NCI-H345 (cell line): ENCODE measurements around the gene VSTM2L.

Experiments used
- DNase-seq: peaks from one replicate; lab custom pipeline; 2025; lab: John Stamatoyannopoulos, UW

Gene VSTM2L

GRCh38 chr20:37878835-37879599 is 23.9 kb upstream of the VSTM2L start:
- DNase-seq, result no peak

GRCh38 chr20:37879843-37880242 is 23.1 kb upstream of the VSTM2L start:
- no peak for DNase-seq

DNA sequence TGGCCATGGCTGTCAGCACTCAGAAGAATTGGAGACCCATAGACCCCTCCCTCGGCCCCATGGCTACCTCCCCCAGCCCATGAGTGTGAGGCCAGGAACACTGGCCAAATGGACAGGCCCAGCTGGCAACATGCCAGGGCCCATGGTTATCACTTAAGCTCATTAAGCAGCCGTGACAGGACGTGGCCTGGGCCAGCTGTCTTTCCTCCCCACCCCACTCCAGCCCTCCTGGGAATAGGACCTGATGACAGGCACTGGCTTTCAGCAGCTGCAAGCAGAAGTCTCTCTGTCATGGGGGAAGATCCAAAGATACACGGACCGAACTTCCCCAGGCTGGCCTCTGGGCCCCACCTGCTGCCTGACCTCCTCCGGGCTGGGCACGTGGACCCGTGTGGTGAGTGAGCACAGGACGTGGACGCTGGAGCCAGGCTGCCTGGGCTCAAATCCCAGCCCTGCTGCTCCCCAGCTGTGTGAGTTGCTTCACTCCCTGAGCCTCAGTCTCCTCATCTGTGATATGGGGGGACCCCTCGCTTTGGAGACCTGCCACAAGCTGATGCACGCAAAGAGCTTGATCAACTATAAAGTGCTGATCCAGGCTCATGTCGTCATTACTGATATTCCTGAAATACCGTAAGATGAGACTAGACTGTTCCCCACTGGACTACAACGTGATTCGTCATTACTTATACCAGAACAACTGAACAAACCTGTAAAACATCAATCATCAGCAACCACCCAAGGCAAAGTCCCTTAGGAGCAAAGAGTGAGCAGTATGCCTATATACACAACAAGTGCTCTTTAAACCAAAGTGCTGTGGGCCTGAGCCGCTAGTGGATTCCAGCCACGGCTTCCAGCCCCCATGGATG is 22.0 kb upstream of the VSTM2L start:
- peak; percentile 79 for DNase-seq

GRCh38 chr20:37881601-37882343 is 21.2 kb upstream of the VSTM2L start:
- peak; percentile 83 for DNase-seq

DNA sequence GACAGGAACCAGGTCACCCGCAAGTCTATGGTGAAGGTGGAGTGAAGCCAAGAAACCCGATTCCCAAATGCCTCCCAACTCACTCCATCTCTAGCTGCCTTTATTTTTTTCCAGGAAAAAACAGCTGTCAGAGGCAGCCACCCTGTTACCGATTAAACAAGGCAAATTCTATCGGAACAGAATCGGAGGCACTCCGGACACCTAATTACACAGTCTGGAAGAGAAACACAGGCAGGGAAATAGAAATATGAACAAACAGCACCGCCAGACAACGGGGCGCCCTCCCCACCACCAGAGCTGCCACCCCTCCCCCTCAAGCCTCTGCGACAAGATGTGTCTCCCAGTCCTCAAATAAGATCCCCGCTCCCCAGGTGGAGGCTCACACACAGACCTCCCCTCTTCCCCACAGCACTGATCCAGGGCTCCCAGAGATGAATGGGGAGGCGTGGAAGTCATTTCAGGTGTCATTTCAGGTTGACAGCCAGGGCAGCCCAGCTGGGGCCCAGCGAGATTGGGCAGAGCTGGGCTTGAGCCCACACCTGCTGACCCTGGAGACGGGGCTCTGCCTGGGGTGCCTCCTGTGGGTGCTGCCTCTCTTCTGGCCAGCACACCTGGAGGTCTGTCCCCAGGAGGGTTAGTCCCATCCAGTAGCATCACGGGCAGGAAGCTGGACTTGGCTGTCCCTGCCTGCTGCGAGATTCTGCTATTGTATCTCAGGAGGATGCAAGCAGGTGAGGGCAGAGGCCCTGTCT is 19.8 kb upstream of the VSTM2L start:
- DNase-seq, result peak; percentile 55

GRCh38 chr20:37885042-37885441 is 17.9 kb upstream of the VSTM2L start:
- DNase-seq, result no peak

GRCh38 chr20:37885593-37886503 is 17.1 kb upstream of the VSTM2L start:
- DNase-seq, result peak; percentile 12

DNA sequence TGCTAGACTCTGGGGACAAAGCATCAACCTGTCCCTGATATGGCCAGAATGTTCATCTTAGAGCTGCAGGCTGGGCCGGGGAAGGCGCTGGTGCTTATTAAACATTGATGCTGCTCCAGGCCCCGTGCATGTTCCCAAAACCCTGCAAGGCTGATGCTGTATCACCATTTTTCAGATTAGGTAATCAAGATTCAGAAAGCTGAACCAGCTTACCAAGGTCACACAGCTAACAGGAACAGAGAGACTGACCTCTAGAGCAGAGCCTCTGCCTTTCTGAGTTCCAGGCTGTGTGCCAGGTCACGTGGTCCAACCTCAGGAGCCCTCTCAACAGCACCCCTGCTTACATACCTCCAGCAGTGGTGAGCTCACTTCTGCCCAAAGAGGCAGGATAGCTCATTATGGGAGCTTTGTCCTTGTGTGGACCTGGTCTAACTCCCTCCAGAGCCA is 16.1 kb upstream of the VSTM2L start:
- no peak for DNase-seq

DNA sequence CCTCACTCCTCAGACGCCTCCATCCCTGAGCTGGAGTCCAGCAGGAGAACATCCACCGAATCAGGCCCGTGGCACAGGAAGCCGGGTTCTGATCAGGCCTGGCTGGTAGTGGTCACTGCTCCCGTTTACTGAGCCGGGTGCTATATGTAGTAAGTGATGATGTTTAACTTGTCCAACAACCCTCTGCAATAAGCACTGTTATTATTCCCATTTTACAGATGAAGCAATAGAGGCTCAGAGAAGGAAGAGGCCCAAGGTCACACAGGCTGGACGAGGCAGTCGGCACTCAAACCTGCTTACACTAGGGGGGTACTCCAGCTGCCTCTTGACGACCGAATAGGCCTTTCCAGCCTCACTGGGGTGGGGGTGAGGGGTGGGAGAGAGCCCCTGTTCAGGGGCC is 14.3 kb upstream of the VSTM2L start:
- no peak for DNase-seq

- DNase-seq, result no peak
Observed at GRCh38 chr20:37890108-37890507, 12.8 kb upstream of the VSTM2L start.

- peak; percentile 74 for DNase-seq
Observed at GRCh38 chr20:37890643-37891042, 12.3 kb upstream of the VSTM2L start.

- DNase-seq, result no peak
Observed at GRCh38 chr20:37892001-37892400, 10.9 kb upstream of the VSTM2L start.

DNA sequence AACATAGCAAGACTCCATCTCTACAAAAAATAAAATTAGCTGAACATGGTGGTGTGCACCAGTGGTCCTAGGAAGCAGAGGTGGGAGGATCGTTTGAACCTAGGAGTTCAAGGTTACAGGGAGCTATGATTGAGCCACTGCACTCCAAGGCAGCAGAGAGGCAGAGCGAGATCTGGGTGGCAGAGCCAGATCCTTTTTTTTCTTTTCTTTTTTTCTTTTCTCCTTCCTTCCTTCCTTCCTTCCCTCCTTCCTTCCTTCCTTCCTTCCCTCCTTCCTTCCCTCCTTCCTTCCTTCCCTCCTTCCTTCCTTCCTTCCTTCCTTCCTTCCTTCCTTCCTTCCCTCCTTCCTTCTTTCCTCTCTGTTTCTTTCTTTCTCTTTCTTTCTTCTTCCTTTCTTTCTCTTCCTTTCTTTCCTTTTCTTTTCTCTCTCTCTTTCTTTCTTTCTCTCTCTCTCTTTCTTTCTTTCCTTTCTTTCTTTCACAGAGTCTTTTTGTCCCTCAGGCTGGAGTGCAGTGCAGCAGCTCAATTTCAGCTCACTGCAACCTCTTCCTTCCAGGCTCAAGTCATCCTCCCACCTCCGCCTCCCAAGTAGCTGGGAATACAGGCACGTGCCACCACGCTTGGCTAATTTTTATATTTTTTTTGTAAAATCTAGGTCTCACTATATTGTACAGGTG is 9.2 kb upstream of the VSTM2L start:
- DNase-seq, result no peak

GRCh38 chr20:37894454-37894853 is 8.5 kb upstream of the VSTM2L start:
- DNase-seq, result no peak

- DNase-seq, result no peak
Observed at GRCh38 chr20:37895166-37895565, 7.8 kb upstream of the VSTM2L start.

DNA sequence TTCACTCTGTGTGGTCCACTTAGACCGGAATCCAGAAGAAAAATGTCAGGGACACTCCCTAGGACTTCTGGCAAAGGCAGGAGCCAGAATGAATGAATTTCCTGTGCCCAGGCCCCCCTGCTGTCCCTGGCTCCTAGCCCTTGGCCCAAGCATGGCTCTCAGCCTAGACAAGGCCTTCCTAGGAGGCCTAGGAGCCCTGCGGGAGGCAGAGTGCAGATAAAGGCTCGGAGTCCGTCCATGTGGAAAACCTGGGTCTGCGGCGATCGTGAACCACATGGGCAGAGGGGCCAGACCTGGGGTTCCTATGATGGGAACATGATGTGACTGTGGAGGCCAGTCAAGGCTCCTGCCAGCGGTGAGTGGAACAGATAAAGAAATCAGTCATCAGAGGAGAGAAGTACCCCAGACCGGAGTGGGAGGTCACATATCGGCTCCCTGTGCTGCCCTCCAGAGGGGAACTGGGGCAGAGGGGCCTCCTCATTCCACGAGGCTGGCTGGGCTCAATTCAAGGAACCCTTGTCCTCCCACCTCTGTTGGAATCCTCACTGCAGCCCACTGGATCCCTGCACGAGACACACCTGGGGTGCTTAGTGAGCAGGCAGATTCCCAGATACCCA is 5.9 kb upstream of the VSTM2L start:
- DNase-seq, result no peak

- DNase-seq, result no peak
Observed at GRCh38 chr20:37898233-37899104, 4.5 kb upstream of the VSTM2L start.
